Adipocyte (in vitro differentiated cells): ENCODE results near the gene GNB1L.

ENCODE experiments used
- DNase-seq: peaks from one replicate; pipeline ENCODE4 v3.0.0-alpha.2; 2015; ENCODE audit warnings: low read depth
- H3K27me3 ChIP-seq: replicated peaks from 2 replicates; pipeline ENCODE4 v1.7.0; 2013; ENCODE audit warnings: mild to moderate bottlenecking, low read length, moderate library complexity; ENCODE audit not compliant: control insufficient read depth, insufficient read depth
- H3K36me3 ChIP-seq: 2 replicates; pipeline ENCODE4 v1.7.0; 2013; ENCODE audit warnings: low read length, mild to moderate bottlenecking, moderate library complexity; ENCODE audit not compliant: control insufficient read depth, insufficient read depth, severe bottlenecking
- H3K4me1 ChIP-seq: 2 replicates; pipeline ENCODE4 v1.7.0; 2013; ENCODE audit warnings: mild to moderate bottlenecking, low read length, moderate library complexity; ENCODE audit not compliant: control insufficient read depth, insufficient read depth
- H3K4me3 ChIP-seq: 2 replicates; pipeline ENCODE4 v1.7.0; 2013; ENCODE audit warnings: mild to moderate bottlenecking, low read length, moderate library complexity
- H3K9ac ChIP-seq: 2 replicates; pipeline ENCODE4 v1.7.0; 2013; ENCODE audit warnings: mild to moderate bottlenecking, low read length, moderate library complexity
- H3K9me3 ChIP-seq: 2 replicates; pipeline ENCODE4 v1.7.0; 2013; ENCODE audit warnings: mild to moderate bottlenecking, low read length, moderate library complexity; ENCODE audit not compliant: control insufficient read depth

Gene GNB1L

GRCh38 chr22:19789406-19789805 lies 65.3 kb downstream of the GNB1L start:
- Histone ChIP-seq H3K36me3 (no peaks in the 10 kb centered on the region), H3K4me3 (no peak overlapping the region), H3K27me3 (no peaks in the 10 kb centered on the region), H3K9me3 (no peaks in the 10 kb centered on the region), H3K9ac (no peak overlapping the region), H3K4me1 (no peaks in the 10 kb centered on the region)
- DNase-seq, result no peak

DNA sequence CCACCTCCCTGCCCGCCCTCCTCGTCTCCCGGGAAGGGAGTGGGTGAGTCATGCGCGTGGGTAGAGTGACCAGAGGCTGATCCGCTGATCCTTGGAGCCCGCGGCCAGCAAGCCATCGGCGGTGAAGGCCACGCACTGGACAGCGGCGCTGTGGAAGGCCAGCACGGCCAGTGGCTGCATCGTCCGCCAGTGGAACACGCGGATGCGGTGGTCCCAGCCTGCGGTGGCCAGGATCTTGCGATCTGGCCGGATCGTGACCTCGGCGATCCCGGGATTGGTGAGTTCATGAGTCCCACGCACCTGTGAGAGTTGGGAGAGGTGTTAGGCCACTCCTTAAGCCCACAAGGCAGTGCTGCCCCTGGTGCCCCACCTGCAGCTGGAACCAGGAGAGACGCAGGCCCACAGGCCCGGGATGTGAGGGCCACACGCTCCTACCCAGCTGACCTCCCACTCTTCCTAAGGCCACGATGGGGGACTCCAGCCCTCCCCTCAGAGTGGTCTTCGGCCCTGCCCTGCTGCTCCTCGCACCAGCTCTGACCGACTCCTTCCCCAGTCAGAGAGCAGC lies 65.9 kb downstream of the GNB1L start:
- Histone ChIP-seq H3K9ac (no peak overlapping the region), H3K4me3 (no peak overlapping the region), H3K27me3 (no peaks in the 10 kb centered on the region), H3K36me3 (no peaks in the 10 kb centered on the region), H3K9me3 (no peaks in the 10 kb centered on the region), H3K4me1 (no peaks in the 10 kb centered on the region)
- no peak for DNase-seq

DNA sequence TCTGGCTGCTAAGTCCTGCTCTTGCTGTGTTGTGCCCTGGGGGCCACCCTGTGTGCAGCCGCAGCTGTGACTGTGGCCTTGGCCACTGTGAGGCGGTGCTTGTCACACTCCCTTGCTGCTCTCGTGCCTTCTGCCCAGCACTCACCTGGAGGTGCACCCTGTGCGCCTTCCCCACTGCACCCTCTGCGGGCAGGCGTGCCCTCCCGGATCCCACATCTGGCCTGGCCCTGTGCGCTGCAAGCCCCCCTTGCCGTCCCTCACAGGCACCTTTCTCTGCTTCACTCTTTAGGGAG lies 66.9 kb downstream of the GNB1L start:
- Histone ChIP-seq H3K4me1 (no peaks in the 10 kb centered on the region), H3K9me3 (no peaks in the 10 kb centered on the region), H3K9ac (no peak overlapping the region), H3K4me3 (no peak overlapping the region), H3K36me3 (no peaks in the 10 kb centered on the region), H3K27me3 (no peaks in the 10 kb centered on the region)
- no peak for DNase-seq

DNA sequence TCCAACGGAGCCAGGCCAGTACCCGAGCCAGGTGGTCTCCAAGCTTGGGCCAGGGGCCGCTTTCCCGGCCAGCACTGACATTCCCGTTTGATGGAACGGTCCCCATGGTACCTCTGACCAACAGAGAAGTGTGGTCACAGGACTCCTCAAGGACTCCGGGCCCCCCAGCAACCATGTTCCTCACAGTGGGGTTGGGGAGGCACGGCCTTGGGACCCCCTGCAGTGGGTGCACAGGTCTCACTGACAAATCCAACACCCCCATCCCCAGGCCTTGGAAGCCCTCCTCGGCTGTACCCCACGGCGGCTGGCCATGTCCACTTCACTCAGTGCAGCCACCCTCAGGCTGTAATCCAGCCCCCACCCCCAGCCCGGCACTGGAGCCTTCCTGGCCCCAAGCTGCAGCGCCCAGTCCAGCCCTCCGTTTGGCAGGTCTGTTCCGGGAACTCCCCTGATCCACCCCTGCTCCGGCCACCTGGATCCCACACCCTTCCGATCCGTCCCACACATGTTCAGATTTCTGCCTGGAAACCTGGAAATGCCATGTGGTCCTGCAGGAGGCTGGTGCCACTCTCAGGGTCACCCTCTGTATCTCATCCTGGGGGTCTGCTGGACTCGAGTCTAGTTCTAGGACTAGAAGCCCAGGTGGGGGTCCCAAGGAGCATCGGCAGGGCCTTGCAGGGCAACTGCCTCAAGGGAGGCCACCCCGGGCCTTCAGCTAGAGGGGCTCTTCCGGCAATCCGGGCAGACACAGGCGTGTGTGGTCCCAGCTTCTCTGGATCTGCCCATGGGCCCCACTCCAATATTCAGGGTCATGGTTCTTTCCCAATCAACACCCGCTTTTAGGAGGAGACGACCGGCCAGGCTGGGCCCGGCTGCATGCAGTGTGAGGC lies 67.5 kb downstream of the GNB1L start:
- no peaks in the 10 kb centered on the region for H3K36me3 ChIP-seq
- H3K9me3 ChIP-seq, result peaks cover 2% of the 10 kb centered on the region
- H3K4me1 ChIP-seq, result no peaks in the 10 kb centered on the region
- H3K27me3 ChIP-seq, result no peaks in the 10 kb centered on the region
- no peak overlapping the region for H3K4me3 ChIP-seq
- DNase-seq, result no peak
- no peak overlapping the region for H3K9ac ChIP-seq

GRCh38 chr22:19786264-19786585 lies 68.4 kb downstream of the GNB1L start:
- H3K36me3 ChIP-seq, result no peaks in the 10 kb centered on the region
- no peaks in the 10 kb centered on the region for H3K27me3 ChIP-seq
- no peak overlapping the region for H3K9ac ChIP-seq
- peaks cover 10% of the 10 kb centered on the region for H3K9me3 ChIP-seq
- no peak overlapping the region for H3K4me3 ChIP-seq
- H3K4me1 ChIP-seq, result no peaks in the 10 kb centered on the region
- no peak for DNase-seq

- no peak overlapping the region for H3K4me3 ChIP-seq
- H3K9me3 ChIP-seq, result peaks cover 10% of the 10 kb centered on the region
- H3K36me3 ChIP-seq, result no peaks in the 10 kb centered on the region
- no peaks in the 10 kb centered on the region for H3K27me3 ChIP-seq
- no peak overlapping the region for H3K9ac ChIP-seq
- no peak for DNase-seq
- no peaks in the 10 kb centered on the region for H3K4me1 ChIP-seq
These were observed 69.0 kb downstream of the GNB1L start for GRCh38 chr22:19785461-19786263.

DNA sequence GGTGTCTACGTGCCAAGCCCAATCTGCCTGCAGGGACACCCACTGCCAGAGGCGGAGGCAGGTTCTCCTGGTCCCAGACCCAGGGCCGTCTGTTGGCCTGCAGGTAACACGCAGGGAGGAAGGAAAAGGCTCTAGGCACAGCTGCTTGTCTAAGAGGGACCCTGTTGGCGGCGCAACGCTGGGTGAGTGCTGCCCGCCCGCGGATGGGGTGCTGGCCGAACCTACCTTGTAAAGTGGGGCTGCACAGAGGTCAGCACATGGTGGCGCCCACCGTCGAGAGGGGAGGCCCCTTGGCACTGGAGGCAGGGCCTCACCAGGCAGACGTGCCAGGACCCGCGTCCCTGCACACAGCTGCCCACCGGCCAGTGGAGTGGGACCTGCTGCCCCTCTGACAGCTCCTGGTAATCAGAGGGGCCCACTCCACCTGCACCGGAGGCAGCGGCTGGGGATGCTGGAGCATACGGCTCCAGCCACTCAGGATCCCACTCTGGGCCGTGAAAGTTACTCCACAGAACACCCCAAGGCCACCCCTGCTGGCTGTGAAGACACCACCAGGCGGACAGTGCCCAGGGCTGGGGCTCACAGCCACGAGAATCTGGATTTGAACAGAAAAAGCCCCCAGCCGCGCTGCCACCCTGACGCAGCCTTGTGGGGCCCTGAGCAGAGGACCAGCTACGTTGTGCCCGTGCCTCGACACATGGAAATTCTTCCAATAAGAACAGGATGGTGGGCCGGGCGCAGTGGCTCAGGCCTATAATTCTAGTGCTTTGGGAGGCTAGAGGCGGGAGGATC lies 70.1 kb downstream of the GNB1L start:
- peaks cover 10% of the 10 kb centered on the region for H3K9me3 ChIP-seq
- H3K36me3 ChIP-seq, result no peaks in the 10 kb centered on the region
- H3K27me3 ChIP-seq, result no peaks in the 10 kb centered on the region
- no peak overlapping the region for H3K4me3 ChIP-seq
- no peak for DNase-seq
- no peak overlapping the region for H3K9ac ChIP-seq
- H3K4me1 ChIP-seq, result no peaks in the 10 kb centered on the region

GRCh38 chr22:19783586-19784383 lies 70.9 kb downstream of the GNB1L start:
- DNase-seq, result no peak
- no peaks in the 10 kb centered on the region for H3K4me1 ChIP-seq
- H3K27me3 ChIP-seq, result no peaks in the 10 kb centered on the region
- no peak overlapping the region for H3K9ac ChIP-seq
- H3K4me3 ChIP-seq, result no peak overlapping the region
- H3K9me3 ChIP-seq, result peaks cover 10% of the 10 kb centered on the region
- H3K36me3 ChIP-seq, result no peaks in the 10 kb centered on the region

- Histone ChIP-seq H3K4me3 (no peak overlapping the region), H3K4me1 (no peaks in the 10 kb centered on the region), H3K9ac (no peak overlapping the region), H3K9me3 (peaks cover 10% of the 10 kb centered on the region), H3K36me3 (no peaks in the 10 kb centered on the region), H3K27me3 (peaks cover 4% of the 10 kb centered on the region)
- DNase-seq, result no peak
These were observed 72.1 kb downstream of the GNB1L start for GRCh38 chr22:19782533-19782932.

DNA sequence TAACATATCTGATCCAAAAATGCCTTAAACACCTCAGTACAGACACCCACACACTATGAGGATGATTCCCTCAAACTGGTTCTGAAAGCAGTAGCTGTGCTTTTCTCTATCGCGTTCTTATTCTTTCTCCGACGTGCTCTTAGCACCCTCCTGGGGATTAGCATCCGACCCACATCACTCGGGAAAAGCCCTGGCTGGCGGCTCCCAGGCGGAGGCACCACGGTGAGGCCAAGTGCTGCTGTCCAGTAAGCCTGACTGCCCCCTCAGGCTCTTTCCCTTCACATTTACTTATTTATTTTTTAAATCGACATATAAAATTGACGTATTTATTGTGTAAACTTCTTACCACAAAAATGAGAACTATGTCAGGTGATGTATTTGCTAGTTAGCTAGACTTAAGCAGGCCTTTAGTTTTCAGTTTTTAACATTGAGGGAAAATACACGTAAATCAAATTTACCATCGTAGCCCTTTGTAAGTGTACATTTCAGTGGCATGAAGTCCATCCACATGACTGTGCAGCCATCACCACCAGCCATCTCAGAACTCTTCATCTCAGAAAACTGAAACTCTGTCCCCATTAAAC lies 74.9 kb downstream of the GNB1L start:
- no peaks in the 10 kb centered on the region for H3K4me1 ChIP-seq
- peaks cover 10% of the 10 kb centered on the region for H3K9me3 ChIP-seq
- no peak overlapping the region for H3K9ac ChIP-seq
- H3K27me3 ChIP-seq, result peaks cover 5% of the 10 kb centered on the region
- H3K36me3 ChIP-seq, result no peaks in the 10 kb centered on the region
- no peak for DNase-seq
- no peak overlapping the region for H3K4me3 ChIP-seq
